Colonic mucosa (tissue), 4 donors: Measurements from ENCODE around the gene PAX5. TPM values are rescaled to one million over a fixed set of nuclear protein-coding genes. Genes with fewer than 3 reads are reported as not detected.

Source experiments
- DNase-seq: peaks from one replicate; pipeline ENCODE4 v3.0.0-alpha.2; 2020
- H3K27ac ChIP-seq: fragments of 200-600 bp; one replicate; pipeline ENCODE4 v1.8.0; 2021
- H3K27me3 ChIP-seq: fragments of 200-600 bp; one replicate; pipeline ENCODE4 v1.8.0; 2021
- H3K36me3 ChIP-seq: fragments of 200-600 bp; one replicate; pipeline ENCODE4 v1.8.0; 2021
- H3K4me1 ChIP-seq: fragments of 200-600 bp; one replicate; pipeline ENCODE4 v1.8.0; 2021; ENCODE audit warnings: mild to moderate bottlenecking
- H3K4me3 ChIP-seq: fragments of 200-600 bp; one replicate; pipeline ENCODE4 v1.8.0; 2021
- H3K9ac ChIP-seq, 2 donors: one replicate each; pipeline ENCODE4 v1.7.0; 2013; ENCODE audit warnings: control low read depth in 2 of 2, low read depth in 2 of 2, low read length in 2 of 2
- H3K9me3 ChIP-seq: fragments of 200-600 bp; one replicate; pipeline ENCODE4 v1.8.0; 2021
- intact Hi-C: fragments of 100-400 bp; cut with DNase I; formaldehyde crosslinking; loops from one replicate; pipeline ENCODE4 v1.14.1; 2022
- total RNA-seq, 2 donors: library from RNA; stranded (reverse); fragmentation: NEBNext Ultra II Directional in 1 of 2; extraction: Animal tissue kit (Norgen Biotek cat#: 25700) in 1 of 2; gene quantifications; one replicate each; pipeline ENCODE4 v1.2.1, GENCODE V29; 2021
- TF ChIP-seq, protein P1 (sequence below): fragments of 200-600 bp; IDR thresholded peaks from one replicate; pipeline ENCODE4 v1.8.0; 2022; ENCODE audit warnings: antibody characterized with exemption, mild to moderate bottlenecking
- donor health status: healthy.
- donor health status: DM: no; HTN: no; CAD: no.
- donor health status: DM: no; HTN: no; CAD: no.

The PAX5 gene
- total RNA-seq, 2 donors from 2014 or later, result 0.08 to 0.32 TPM

DNA sequence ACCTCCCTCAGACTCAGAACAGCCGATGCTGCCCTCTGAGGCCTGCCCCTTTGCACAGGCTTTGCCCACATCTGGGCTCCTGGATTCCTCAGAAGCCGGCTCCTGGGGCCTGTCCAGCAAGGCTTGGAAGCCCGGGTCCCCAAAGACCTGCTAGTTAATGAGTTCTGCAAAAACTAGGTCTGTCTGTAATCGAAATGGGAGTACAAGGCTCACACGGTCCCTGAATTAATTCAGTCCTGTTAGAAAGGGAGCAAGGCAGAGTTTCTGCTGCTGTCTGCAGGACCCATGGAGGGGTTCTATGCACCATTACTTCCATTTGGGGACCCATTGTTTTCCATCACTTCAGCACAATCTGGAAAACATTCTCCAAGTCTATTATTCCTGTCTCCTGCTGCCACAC lies 239.6 kb downstream of the PAX5 start:
- H3K4me1 ChIP-seq, result no peaks in the 10 kb centered on the region
- TF ChIP-seq, protein P1, sequence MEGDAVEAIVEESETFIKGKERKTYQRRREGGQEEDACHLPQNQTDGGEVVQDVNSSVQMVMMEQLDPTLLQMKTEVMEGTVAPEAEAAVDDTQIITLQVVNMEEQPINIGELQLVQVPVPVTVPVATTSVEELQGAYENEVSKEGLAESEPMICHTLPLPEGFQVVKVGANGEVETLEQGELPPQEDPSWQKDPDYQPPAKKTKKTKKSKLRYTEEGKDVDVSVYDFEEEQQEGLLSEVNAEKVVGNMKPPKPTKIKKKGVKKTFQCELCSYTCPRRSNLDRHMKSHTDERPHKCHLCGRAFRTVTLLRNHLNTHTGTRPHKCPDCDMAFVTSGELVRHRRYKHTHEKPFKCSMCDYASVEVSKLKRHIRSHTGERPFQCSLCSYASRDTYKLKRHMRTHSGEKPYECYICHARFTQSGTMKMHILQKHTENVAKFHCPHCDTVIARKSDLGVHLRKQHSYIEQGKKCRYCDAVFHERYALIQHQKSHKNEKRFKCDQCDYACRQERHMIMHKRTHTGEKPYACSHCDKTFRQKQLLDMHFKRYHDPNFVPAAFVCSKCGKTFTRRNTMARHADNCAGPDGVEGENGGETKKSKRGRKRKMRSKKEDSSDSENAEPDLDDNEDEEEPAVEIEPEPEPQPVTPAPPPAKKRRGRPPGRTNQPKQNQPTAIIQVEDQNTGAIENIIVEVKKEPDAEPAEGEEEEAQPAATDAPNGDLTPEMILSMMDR, result no peak
- H3K36me3 ChIP-seq, result no peaks in the 10 kb centered on the region
- no peak overlapping the region for H3K27ac ChIP-seq
- H3K9ac ChIP-seq, result no peak overlapping the region
- intact Hi-C loops, result no loop called here
- no peaks in the 10 kb centered on the region for H3K27me3 ChIP-seq
- H3K9me3 ChIP-seq, result no peaks in the 10 kb centered on the region
- DNase-seq, result no peak
- H3K4me3 ChIP-seq, result no peak overlapping the region

GRCh38 chr9:36793277-36793676 lies 240.8 kb downstream of the PAX5 start:
- Histone ChIP-seq H3K9me3 (no peaks in the 10 kb centered on the region), H3K4me3 (no peak overlapping the region), H3K27ac (no peak overlapping the region), H3K27me3 (no peaks in the 10 kb centered on the region), H3K9ac (no peak overlapping the region), H3K36me3 (no peaks in the 10 kb centered on the region), H3K4me1 (no peaks in the 10 kb centered on the region)
- TF ChIP-seq, protein P1, result no peak
- no peak for DNase-seq
- intact Hi-C loops, result no loop called here

DNA sequence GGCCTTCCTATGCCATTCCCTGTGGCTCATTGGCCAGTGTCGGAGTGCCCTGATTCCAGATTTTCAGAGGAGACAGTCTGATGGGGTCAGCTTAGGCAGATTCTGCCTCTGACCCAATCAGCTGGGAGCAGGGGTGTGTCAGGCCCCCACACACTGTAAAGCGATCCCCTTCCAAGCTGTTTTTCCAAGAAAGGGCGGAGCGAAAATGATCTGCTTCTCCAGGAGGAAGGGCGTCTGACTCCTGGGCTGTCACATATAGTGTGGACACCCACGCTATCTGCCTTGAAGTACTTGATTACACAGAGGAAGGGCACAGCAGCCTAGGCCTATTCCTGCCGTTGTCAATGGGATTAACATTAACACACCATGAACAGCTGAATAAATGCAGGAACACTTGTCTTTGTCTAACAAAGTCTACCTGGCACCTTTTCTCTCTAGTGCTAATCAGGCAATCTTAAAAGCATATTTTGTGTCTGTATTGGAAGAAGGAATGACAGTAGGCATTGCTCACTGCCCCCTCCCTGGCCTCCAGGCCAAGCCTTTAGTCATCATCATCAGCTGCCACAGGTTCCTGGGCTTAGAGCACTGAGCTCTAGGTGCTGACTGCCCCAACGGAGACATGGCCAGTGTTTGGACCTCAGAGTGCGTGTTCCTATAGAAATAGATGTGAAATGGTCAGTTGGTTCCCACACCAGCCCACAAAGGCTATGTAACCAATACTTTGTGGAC lies 242.7 kb downstream of the PAX5 start:
- H3K27ac ChIP-seq, result no peak overlapping the region
- no peak overlapping the region for H3K9ac ChIP-seq
- TF ChIP-seq, protein P1, result no peak
- H3K4me1 ChIP-seq, result no peaks in the 10 kb centered on the region
- no peak overlapping the region for H3K4me3 ChIP-seq
- no peaks in the 10 kb centered on the region for H3K27me3 ChIP-seq
- DNase-seq, result no peak
- no peaks in the 10 kb centered on the region for H3K9me3 ChIP-seq
- H3K36me3 ChIP-seq, result no peaks in the 10 kb centered on the region
- intact Hi-C loops, result no loop called here

GRCh38 chr9:36789886-36790285 lies 244.2 kb downstream of the PAX5 start:
- no peaks in the 10 kb centered on the region for H3K36me3 ChIP-seq
- H3K27me3 ChIP-seq, result no peaks in the 10 kb centered on the region
- DNase-seq, result no peak
- H3K9me3 ChIP-seq, result no peaks in the 10 kb centered on the region
- TF ChIP-seq, protein P1, result no peak
- H3K4me3 ChIP-seq, result no peak overlapping the region
- intact Hi-C loops, result no loop called here
- no peaks in the 10 kb centered on the region for H3K4me1 ChIP-seq
- no peak overlapping the region for H3K27ac ChIP-seq
- no peak overlapping the region for H3K9ac ChIP-seq

- Histone ChIP-seq H3K4me3 (no peak overlapping the region), H3K27ac (no peak overlapping the region), H3K4me1 (no peaks in the 10 kb centered on the region), H3K9me3 (no peaks in the 10 kb centered on the region), H3K36me3 (no peaks in the 10 kb centered on the region), H3K27me3 (no peaks in the 10 kb centered on the region), H3K9ac (no peak overlapping the region)
- no peak for DNase-seq
- TF ChIP-seq, protein P1, result no peak
- intact Hi-C loops, result no loop called here
These were observed 245.5 kb downstream of the PAX5 start for GRCh38 chr9:36788534-36788933.
